IPS-NIHi11 (cell line): ENCODE results near the gene SPRYD3.
"Not testable (repeated sequence)": the region's sequence is repeated elsewhere in the genome, so short reads cannot be mapped to it uniquely, and the experiment has no call there.

ENCODE experiments used
- DNase-seq: peaks from one replicate; pipeline ENCODE4 v3.0.0; 2012; ENCODE audit warnings: mixed read lengths, low spot score

Gene SPRYD3

GRCh38 chr12:53101931-53102781 is 23.0 kb upstream of the SPRYD3 start:
- DNase-seq = peak; percentile 6

- no peak for DNase-seq
These were observed 22.1 kb upstream of the SPRYD3 start for GRCh38 chr12:53101266-53101665.

- peak; percentile 19 for DNase-seq
These were observed 21.4 kb upstream of the SPRYD3 start for GRCh38 chr12:53100466-53101151.

GRCh38 chr12:53099071-53099882 is 20.1 kb upstream of the SPRYD3 start:
- peak; percentile 92 for DNase-seq

- no peak for DNase-seq
These were observed 19.3 kb upstream of the SPRYD3 start for GRCh38 chr12:53098354-53098981.

GRCh38 chr12:53097564-53098353 is 18.6 kb upstream of the SPRYD3 start, which contains the start of gene IGFBP6:
TSS of gene IGFBP6 (plus strand) at chr12:53097667. CDS start at chr12:53097718, 51 bp downstream.
- peak; percentile 67 for DNase-seq

GRCh38 chr12:53097207-53097563 is 18.0 kb upstream of the SPRYD3 start:
- DNase-seq = peak; percentile 59

- DNase-seq = no peak
These were observed 17.6 kb upstream of the SPRYD3 start for GRCh38 chr12:53096759-53097158.

GRCh38 chr12:53096089-53096741 is 17.0 kb upstream of the SPRYD3 start:
- DNase-seq = peak; percentile 25

- not testable (repeated sequence) for DNase-seq
These were observed 16.4 kb upstream of the SPRYD3 start for GRCh38 chr12:53095596-53095895.

GRCh38 chr12:53094796-53095595 is 15.8 kb upstream of the SPRYD3 start:
- not testable (repeated sequence) for DNase-seq

GRCh38 chr12:53094394-53094787 is 15.2 kb upstream of the SPRYD3 start:
- DNase-seq = no peak

GRCh38 chr12:53093777-53094393 is 14.7 kb upstream of the SPRYD3 start:
- no peak for DNase-seq

- DNase-seq = no peak
These were observed 12.6 kb upstream of the SPRYD3 start for GRCh38 chr12:53091756-53092155.

- no peak for DNase-seq
These were observed 11.4 kb upstream of the SPRYD3 start for GRCh38 chr12:53090554-53090953.

- no peak for DNase-seq
These were observed 10.9 kb upstream of the SPRYD3 start for GRCh38 chr12:53090105-53090504.

GRCh38 chr12:53086361-53086760 is 7.2 kb upstream of the SPRYD3 start:
- no peak for DNase-seq

GRCh38 chr12:53082637-53083175 is 3.5 kb upstream of the SPRYD3 start:
- DNase-seq = no peak
